ENCODE results near the gene PITPNM3. TPM values are rescaled to one million over a fixed set of nuclear protein-coding genes. Genes with fewer than 3 reads are reported as not detected.

The PITPNM3 gene
- total RNA-seq, 2 experiments from 2014 or later, result 0.87 to 0.92 TPM

DNA sequence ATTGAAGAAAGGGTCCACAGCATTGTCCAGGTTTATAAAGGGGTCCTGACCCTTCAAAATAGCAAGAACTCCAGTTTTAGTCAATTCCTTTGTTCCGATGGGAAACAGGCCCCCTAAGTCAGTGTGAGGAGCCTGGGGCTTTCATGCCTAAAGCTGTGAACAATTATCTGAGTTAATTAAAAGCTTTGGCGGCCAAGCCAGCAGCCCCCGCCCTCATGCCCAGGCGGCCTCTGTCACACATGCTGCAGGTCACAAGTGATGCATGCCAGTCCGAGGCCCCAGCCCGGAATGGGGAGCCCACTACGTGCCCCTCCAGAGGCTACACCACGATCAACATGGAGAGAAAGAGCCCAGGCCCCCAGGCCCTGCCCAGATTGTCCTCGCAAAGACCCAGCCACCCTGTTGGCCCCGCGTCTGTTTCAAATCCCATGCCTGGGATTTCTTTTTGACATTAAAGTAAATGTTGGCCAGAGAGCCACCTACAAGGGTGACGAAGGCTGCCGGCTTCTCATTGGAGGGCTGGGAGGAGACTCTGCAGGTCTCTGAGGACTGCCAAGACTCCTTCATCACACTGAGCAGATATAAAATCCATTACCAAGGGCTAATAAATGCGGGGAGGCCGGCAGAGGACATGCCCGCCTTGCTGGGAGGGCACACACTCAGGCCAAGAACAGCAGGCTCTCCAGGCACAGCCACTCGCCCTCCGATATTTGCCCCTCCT, 14.5 kb upstream of the PITPNM3 start:
- TF ChIP-seq, protein P1, sequence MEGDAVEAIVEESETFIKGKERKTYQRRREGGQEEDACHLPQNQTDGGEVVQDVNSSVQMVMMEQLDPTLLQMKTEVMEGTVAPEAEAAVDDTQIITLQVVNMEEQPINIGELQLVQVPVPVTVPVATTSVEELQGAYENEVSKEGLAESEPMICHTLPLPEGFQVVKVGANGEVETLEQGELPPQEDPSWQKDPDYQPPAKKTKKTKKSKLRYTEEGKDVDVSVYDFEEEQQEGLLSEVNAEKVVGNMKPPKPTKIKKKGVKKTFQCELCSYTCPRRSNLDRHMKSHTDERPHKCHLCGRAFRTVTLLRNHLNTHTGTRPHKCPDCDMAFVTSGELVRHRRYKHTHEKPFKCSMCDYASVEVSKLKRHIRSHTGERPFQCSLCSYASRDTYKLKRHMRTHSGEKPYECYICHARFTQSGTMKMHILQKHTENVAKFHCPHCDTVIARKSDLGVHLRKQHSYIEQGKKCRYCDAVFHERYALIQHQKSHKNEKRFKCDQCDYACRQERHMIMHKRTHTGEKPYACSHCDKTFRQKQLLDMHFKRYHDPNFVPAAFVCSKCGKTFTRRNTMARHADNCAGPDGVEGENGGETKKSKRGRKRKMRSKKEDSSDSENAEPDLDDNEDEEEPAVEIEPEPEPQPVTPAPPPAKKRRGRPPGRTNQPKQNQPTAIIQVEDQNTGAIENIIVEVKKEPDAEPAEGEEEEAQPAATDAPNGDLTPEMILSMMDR (IDR thresholded peaks at IDR 0.05), result no peak
- H3K9me3 Mint-ChIP-seq, result no peaks in the 10 kb centered on the region
- POLR2A ChIA-PET, result interaction anchor here (0.6 to 1.4 kb wide), 2 partner anchors 22 to 122 kb away, joined by 3 read pairs; no protein-coding TSS in a partner anchor
- CTCF ChIA-PET, result no interaction called here
- no peaks in the 10 kb centered on the region for H3K36me3 Mint-ChIP-seq (ENCODE audit: low read depth)
- ATAC-seq (no peak), DNase-seq (no peak)
- H3K4me3 Mint-ChIP-seq, result no peak overlapping the region
- intact Hi-C loops (cut with micrococcal nuclease), result no loop called here
- no peak overlapping the region for H3K27ac Mint-ChIP-seq
- peaks cover 12% of the 10 kb centered on the region for H3K4me1 Mint-ChIP-seq (ENCODE audit: low read depth)
- H3K27me3 Mint-ChIP-seq, result peaks cover 1% of the 10 kb centered on the region

GRCh38 chr17:6569370-6570285, 13.3 kb upstream of the PITPNM3 start:
- intact Hi-C loops (cut with micrococcal nuclease), result no loop called here
- CTCF ChIA-PET, result interaction anchor here (0.6 kb wide), 1 partner anchor 1227 kb away, joined by 3 read pairs; no protein-coding TSS in a partner anchor
- no peaks in the 10 kb centered on the region for H3K36me3 Mint-ChIP-seq (ENCODE audit: low read depth)
- peaks cover 3% of the 10 kb centered on the region for H3K27me3 Mint-ChIP-seq
- no peak overlapping the region for H3K27ac Mint-ChIP-seq
- H3K4me1 Mint-ChIP-seq (ENCODE audit: low read depth), result no peaks in the 10 kb centered on the region
- H3K9me3 Mint-ChIP-seq, result no peaks in the 10 kb centered on the region
- H3K4me3 Mint-ChIP-seq, result no peak overlapping the region
- POLR2A ChIA-PET, result interaction anchor here (1.4 kb wide), 1 partner anchor 21 kb away, joined by 3 read pairs; no protein-coding TSS in a partner anchor
- TF ChIP-seq, protein P1 (IDR thresholded peaks at IDR 0.05), result no peak
- DNase-seq (no peak), ATAC-seq (no peak)

- H3K27ac Mint-ChIP-seq, result no peak overlapping the region
- peaks cover 10% of the 10 kb centered on the region for H3K27me3 Mint-ChIP-seq
- DNase-seq, result no peak
- H3K9me3 Mint-ChIP-seq, result no peaks in the 10 kb centered on the region
- no peak for ATAC-seq
- ChIA-PET POLR2A (no interaction called here), CTCF (no interaction called here)
- H3K4me1 Mint-ChIP-seq (ENCODE audit: low read depth), result no peaks in the 10 kb centered on the region
- no peak overlapping the region for H3K4me3 Mint-ChIP-seq
- intact Hi-C loops (cut with micrococcal nuclease), result no loop called here
- TF ChIP-seq, protein P1 (IDR thresholded peaks at IDR 0.05), result no peak
- H3K36me3 Mint-ChIP-seq (ENCODE audit: low read depth), result no peaks in the 10 kb centered on the region
Measured at GRCh38 chr17:6568184-6568758, 11.9 kb upstream of the PITPNM3 start.

- TF ChIP-seq, protein P1 (IDR thresholded peaks at IDR 0.05), result no peak
- intact Hi-C loops (cut with micrococcal nuclease), result no loop called here
- Mint-ChIP-seq H3K27me3 (peaks cover 15% of the 10 kb centered on the region), H3K4me3 (no peak overlapping the region), H3K36me3 (ENCODE audit: low read depth) (no peaks in the 10 kb centered on the region), H3K9me3 (no peaks in the 10 kb centered on the region), H3K27ac (no peak overlapping the region), H3K4me1 (ENCODE audit: low read depth) (no peaks in the 10 kb centered on the region)
- ATAC-seq (no peak), DNase-seq (no peak)
- ChIA-PET POLR2A (no interaction called here), CTCF (no interaction called here)
Measured at GRCh38 chr17:6567528-6568183, 11.3 kb upstream of the PITPNM3 start.
